SHP77 treated with DMSO at 0.1 percent for 48 hours (cell line): ENCODE measurements around the gene FRMD8.
"Not testable (repeated sequence)": the region's sequence is repeated elsewhere in the genome, so short reads cannot be mapped to it uniquely, and the experiment has no call there.

Source experiments
- DNase-seq: peaks from one replicate; lab custom pipeline; 2025; lab: John Stamatoyannopoulos, UW

FRMD8 gene

GRCh38 chr11:65436412-65437032 lies 50.1 kb downstream of the FRMD8 start:
- DNase-seq: no peak

- no peak for DNase-seq
These were observed 51.2 kb downstream of the FRMD8 start for GRCh38 chr11:65437436-65438227.

- no peak for DNase-seq
These were observed 52.1 kb downstream of the FRMD8 start for GRCh38 chr11:65438257-65439151.

GRCh38 chr11:65439331-65440181 lies 53.1 kb downstream of the FRMD8 start:
- DNase-seq: no peak

- DNase-seq: no peak
These were observed 54.5 kb downstream of the FRMD8 start for GRCh38 chr11:65440831-65441499.

- no peak for DNase-seq
These were observed 56.5 kb downstream of the FRMD8 start for GRCh38 chr11:65442842-65443331.

GRCh38 chr11:65444314-65445051 lies 58.0 kb downstream of the FRMD8 start:
- no peak for DNase-seq

GRCh38 chr11:65445101-65445603 lies 58.7 kb downstream of the FRMD8 start:
- DNase-seq: no peak

GRCh38 chr11:65445604-65446445 lies 59.4 kb downstream of the FRMD8 start:
- no peak for DNase-seq

- DNase-seq: no peak
These were observed 60.2 kb downstream of the FRMD8 start for GRCh38 chr11:65446446-65447277.

GRCh38 chr11:65448074-65448417 lies 61.6 kb downstream of the FRMD8 start:
- no peak for DNase-seq

- DNase-seq: no peak
These were observed 62.1 kb downstream of the FRMD8 start for GRCh38 chr11:65448418-65449105.

GRCh38 chr11:65451301-65451700 lies 64.9 kb downstream of the FRMD8 start:
- not testable (repeated sequence) for DNase-seq

- not testable (repeated sequence) for DNase-seq
These were observed 65.8 kb downstream of the FRMD8 start for GRCh38 chr11:65452259-65452658.

GRCh38 chr11:65452806-65453490 lies 66.5 kb downstream of the FRMD8 start:
- no peak for DNase-seq

GRCh38 chr11:65454311-65454695 lies 67.9 kb downstream of the FRMD8 start:
- DNase-seq: no peak
